Keratinocyte (primary cell): ENCODE results near the gene PLA2G4C. TPM values are rescaled to one million over a fixed set of nuclear protein-coding genes. Genes with fewer than 3 reads are reported as not detected.
A peak's percentile ranks its signal among the peaks of the same experiment; 100 is the strongest.

Experiments
- DNase-seq: peaks from one replicate; pipeline ENCODE4 v3.0.0-alpha.2; 2011; ENCODE audit warnings: low read depth, missing footprints, low spot score
- FAIRE-seq: peaks from 2 replicates; lab custom pipeline; 2011; peaks lifted over from hg19 to GRCh38; lab: Jason Lieb, UNC
- H2AFZ ChIP-seq: 2 replicates; pipeline ENCODE4 v1.6.0; 2012; ENCODE audit warnings: low read length, control low read depth, inconsistent platforms; ENCODE audit not compliant: control insufficient read depth
- H3K27ac ChIP-seq: 2 replicates; pipeline ENCODE4 v1.5.1; 2011; ENCODE audit warnings: low read length; ENCODE audit not compliant: control insufficient read depth, insufficient read depth
- H3K27me3 ChIP-seq: 3 replicates; pipeline ENCODE4 v1.6.0; 2011; ENCODE audit warnings: low read length; ENCODE audit not compliant: control insufficient read depth, insufficient read depth; ENCODE audit errors: extremely low read depth
- H3K36me3 ChIP-seq, 2 experiments: 2 replicates in 1 of 2; 3 replicates in 1 of 2; pipeline ENCODE4 v1.5.1; 2011; ENCODE audit warnings: low read length in 2 of 2, mild to moderate bottlenecking in 1 of 2; ENCODE audit not compliant: control insufficient read depth in 2 of 2, insufficient read depth in 2 of 2; ENCODE audit errors: extremely low read depth in 1 of 2
- H3K4me1 ChIP-seq: 3 replicates; pipeline ENCODE4 v1.5.1; 2011; ENCODE audit warnings: low read length; ENCODE audit not compliant: control insufficient read depth, insufficient read depth; ENCODE audit errors: extremely low read depth
- H3K4me2 ChIP-seq: 3 replicates; pipeline ENCODE4 v1.6.0; 2011; ENCODE audit warnings: low read depth, low read length; ENCODE audit not compliant: control insufficient read depth, insufficient read depth; ENCODE audit errors: extremely low read depth
- H3K4me3 ChIP-seq, 3 experiments: fragments of 200-600 bp in 1 of 3; sonication (generic) in 1 of 3; 2 replicates in 2 of 3; 3 replicates in 1 of 3; pipeline ENCODE4 v1.5.1; 2011 to 2016; ENCODE audit warnings: low read length in 3 of 3, mild to moderate bottlenecking in 3 of 3, control low read depth in 2 of 3, inconsistent platforms in 1 of 3, low read depth in 1 of 3, mixed read lengths in 1 of 3, mixed run types in 1 of 3, moderate library complexity in 1 of 3; ENCODE audit not compliant: control insufficient read depth in 2 of 3, insufficient read depth in 2 of 3; ENCODE audit errors: extremely low read depth in 1 of 3
- H3K79me2 ChIP-seq: 2 replicates; pipeline ENCODE4 v1.6.0; 2012; ENCODE audit warnings: low read length; ENCODE audit not compliant: control insufficient read depth, insufficient read depth
- H3K9ac ChIP-seq: 3 replicates; pipeline ENCODE4 v1.6.0; 2011; ENCODE audit warnings: low read length; ENCODE audit not compliant: control insufficient read depth, insufficient read depth; ENCODE audit errors: extremely low read depth
- H3K9me1 ChIP-seq: 3 replicates; pipeline ENCODE4 v1.6.0; 2011; ENCODE audit warnings: low read length; ENCODE audit not compliant: control insufficient read depth, insufficient read depth; ENCODE audit errors: extremely low read depth
- H3K9me3 ChIP-seq: 2 replicates; pipeline ENCODE4 v1.5.1; 2012; ENCODE audit warnings: low read depth, low read length; ENCODE audit not compliant: control insufficient read depth
- H4K20me1 ChIP-seq: 3 replicates; pipeline ENCODE4 v1.6.0; 2011; ENCODE audit warnings: low read length; ENCODE audit not compliant: control insufficient read depth, insufficient read depth; ENCODE audit errors: extremely low read depth
- CTCF ChIP-seq, 3 experiments: IDR thresholded peaks in 1 of 3; conservative IDR thresholded peaks in 1 of 3; optimal IDR thresholded peaks in 1 of 3; 2 replicates in 2 of 3; 3 replicates in 1 of 3; pipeline versions ENCODE3 to v1.5.1; 2011; ENCODE audit warnings: low read length in 3 of 3, mild to moderate bottlenecking in 3 of 3, moderate library complexity in 2 of 3, control low read depth in 1 of 3, inconsistent platforms in 1 of 3; ENCODE audit not compliant: insufficient read depth in 2 of 3; ENCODE audit errors: extremely low read depth in 1 of 3
- EZH2 ChIP-seq: IDR thresholded peaks from one replicate; pipeline ENCODE4 v1.6.1; 2012; ENCODE audit warnings: inconsistent platforms, mild to moderate bottlenecking, low read length, moderate library complexity
- dilution Hi-C: fragments of 300-500 bp; cut with MboI; formaldehyde crosslinking; loops from one replicate; pipeline ENCODE4 v1.7.0; 2020; ENCODE audit warnings: low sequenced_read_pairs; ENCODE audit not compliant: extremely low pct_ligation_motif_present
- polyA plus RNA-seq, 5 experiments: library from polyadenylated mRNA; depleted of rRNA in 3 of 5; stranded (reverse) in 3 of 5; stranded (forward) in 1 of 5; unstranded in 1 of 5; fragments of >200 nt; gene quantifications; 1 replicate in 1 of 5; 2 replicates in 3 of 5; 3 replicates in 1 of 5; pipeline versions ENCODE4 v1.2.1 to v1.2.3, GENCODE V29; 2011 to 2012; ENCODE audit warnings: missing spikeins in 2 of 5, low read depth in 1 of 5, low replicate concordance in 1 of 5

The PLA2G4C gene
- polyA plus RNA-seq, 1 donor (not counting 4 experiments of a cell fraction or from before 2014, with no cell fraction given): 0.35 TPM

DNA sequence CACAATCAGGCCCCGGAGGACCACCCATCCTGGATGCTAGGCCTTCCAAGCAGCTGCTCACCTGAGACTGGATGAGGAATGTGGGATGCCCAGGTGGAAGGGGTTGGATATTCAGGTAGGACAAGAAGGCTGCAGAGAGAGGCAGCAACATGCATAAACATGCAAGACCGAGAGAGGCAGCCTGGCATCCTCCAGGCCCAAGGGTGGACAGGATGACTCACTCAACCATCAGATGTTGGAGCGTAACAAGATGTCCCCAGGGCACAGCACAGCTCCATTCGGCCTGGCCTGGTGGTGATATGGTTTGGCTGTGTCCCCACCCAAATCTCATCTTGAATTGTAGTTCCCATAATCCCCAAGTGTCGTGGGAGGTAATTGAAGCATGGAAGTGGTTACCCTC is 56.8 kb downstream of the PLA2G4C start:
- no peak overlapping the region for H2AFZ ChIP-seq
- TF ChIP-seq EZH2: no peak
- TF ChIP-seq CTCF (optimal IDR thresholded peaks at IDR 0.05 in 1 of 3, IDR thresholded peaks at IDR 0.05 in 1 of 3, conservative IDR thresholded peaks at IDR 0.05 in 1 of 3; ENCODE audit: extremely low read depth in 1 of 3, insufficient read depth in 2 of 3, low read length in 3 of 3): no peak
- H3K36me3 ChIP-seq: no peaks in the 10 kb centered on the region
- no peak overlapping the region for H3K4me2 ChIP-seq
- H3K4me3 ChIP-seq: no peak overlapping the region
- no peak overlapping the region for H3K27ac ChIP-seq
- no peak overlapping the region for H3K9ac ChIP-seq
- DNase-seq: peak; percentile 30
- dilution Hi-C loops: no loop called here
- no peak for FAIRE-seq
- peaks cover 3% of the 10 kb centered on the region for H3K4me1 ChIP-seq
- H3K79me2 ChIP-seq: no peaks in the 10 kb centered on the region
- H4K20me1 ChIP-seq: no peaks in the 10 kb centered on the region
- no peaks in the 10 kb centered on the region for H3K9me1 ChIP-seq
- no peaks in the 10 kb centered on the region for H3K27me3 ChIP-seq
- peaks cover 5% of the 10 kb centered on the region for H3K9me3 ChIP-seq

GRCh38 chr19:48053076-48053475 is 57.5 kb downstream of the PLA2G4C start:
- no peaks in the 10 kb centered on the region for H3K27me3 ChIP-seq
- dilution Hi-C loops: no loop called here
- no peak for TF ChIP-seq CTCF (optimal IDR thresholded peaks at IDR 0.05 in 1 of 3, IDR thresholded peaks at IDR 0.05 in 1 of 3, conservative IDR thresholded peaks at IDR 0.05 in 1 of 3; ENCODE audit: extremely low read depth in 1 of 3, insufficient read depth in 2 of 3, low read length in 3 of 3)
- TF ChIP-seq EZH2: no peak

More at GRCh38 chr19:48053076-48053475, 57.5 kb downstream of the PLA2G4C start:
- no peak overlapping the region for H3K4me2 ChIP-seq
- H3K79me2 ChIP-seq: no peaks in the 10 kb centered on the region
- H3K4me3 ChIP-seq: no peak overlapping the region
- no peaks in the 10 kb centered on the region for H4K20me1 ChIP-seq
- no peaks in the 10 kb centered on the region for H3K9me1 ChIP-seq
- no peak overlapping the region for H2AFZ ChIP-seq
- H3K27ac ChIP-seq: no peak overlapping the region
- no peak for DNase-seq
- FAIRE-seq: no peak
- H3K9ac ChIP-seq: no peak overlapping the region
- H3K4me1 ChIP-seq: peaks cover 3% of the 10 kb centered on the region
- H3K36me3 ChIP-seq: no peaks in the 10 kb centered on the region
- peaks cover 5% of the 10 kb centered on the region for H3K9me3 ChIP-seq
